Measurements from ENCODE around the gene POLR2E.

The POLR2E gene

DNA sequence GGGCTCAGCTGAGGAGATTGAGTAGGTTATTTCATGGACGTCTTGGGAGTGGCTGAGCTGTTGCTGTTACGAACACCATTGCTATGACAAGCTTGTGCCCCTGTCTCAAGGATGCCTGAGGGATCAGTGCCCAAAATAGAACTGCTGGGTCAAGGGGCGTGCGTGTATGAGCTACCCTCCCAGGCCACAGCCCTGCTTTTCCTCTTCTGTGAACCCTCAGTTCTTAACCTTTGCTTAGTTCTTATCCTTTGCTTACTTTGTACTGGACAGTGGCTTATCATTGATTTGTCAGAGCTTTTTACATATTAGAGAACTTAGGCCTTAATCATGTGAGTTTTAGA lies 19.2 kb downstream of the POLR2E start:
- no peak for DNase-seq

DNA sequence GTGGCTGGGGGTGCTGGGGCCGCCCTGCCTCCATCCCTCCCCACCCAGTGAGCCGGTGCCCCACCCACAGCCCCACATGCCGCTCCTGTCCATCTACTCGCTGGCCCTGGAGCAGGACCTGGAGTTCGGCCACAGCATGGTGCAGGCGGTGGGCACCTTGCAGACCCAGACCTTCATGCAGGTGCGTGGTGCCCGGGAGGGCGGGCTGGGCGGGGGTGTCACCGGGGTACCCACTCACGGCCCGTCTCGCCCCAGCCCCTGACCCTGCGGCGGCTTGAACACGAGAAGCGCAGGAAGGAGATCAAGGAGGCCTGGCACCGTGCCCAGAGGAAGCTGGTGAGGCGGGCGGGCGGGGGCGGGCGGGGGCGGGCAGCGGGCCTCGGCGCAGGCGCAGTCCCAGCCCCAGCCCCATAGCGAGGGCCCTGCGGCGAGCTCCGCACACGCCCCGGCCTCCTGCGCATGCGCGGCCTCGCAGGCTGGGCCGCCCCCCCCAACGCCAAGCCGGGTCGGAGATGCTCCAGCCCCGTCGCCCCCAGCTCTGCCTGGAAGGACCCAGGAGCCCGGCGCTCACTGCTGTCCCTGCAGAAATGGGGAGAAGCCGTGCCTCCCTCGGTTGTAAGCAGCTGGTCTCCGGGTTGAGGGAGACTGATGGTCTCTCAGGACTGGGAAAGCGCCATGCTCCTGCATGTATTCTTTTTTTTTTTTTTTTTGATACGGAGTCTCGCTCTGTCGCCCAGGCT lies 20.5 kb downstream of the POLR2E start:
- no peak for DNase-seq

DNA sequence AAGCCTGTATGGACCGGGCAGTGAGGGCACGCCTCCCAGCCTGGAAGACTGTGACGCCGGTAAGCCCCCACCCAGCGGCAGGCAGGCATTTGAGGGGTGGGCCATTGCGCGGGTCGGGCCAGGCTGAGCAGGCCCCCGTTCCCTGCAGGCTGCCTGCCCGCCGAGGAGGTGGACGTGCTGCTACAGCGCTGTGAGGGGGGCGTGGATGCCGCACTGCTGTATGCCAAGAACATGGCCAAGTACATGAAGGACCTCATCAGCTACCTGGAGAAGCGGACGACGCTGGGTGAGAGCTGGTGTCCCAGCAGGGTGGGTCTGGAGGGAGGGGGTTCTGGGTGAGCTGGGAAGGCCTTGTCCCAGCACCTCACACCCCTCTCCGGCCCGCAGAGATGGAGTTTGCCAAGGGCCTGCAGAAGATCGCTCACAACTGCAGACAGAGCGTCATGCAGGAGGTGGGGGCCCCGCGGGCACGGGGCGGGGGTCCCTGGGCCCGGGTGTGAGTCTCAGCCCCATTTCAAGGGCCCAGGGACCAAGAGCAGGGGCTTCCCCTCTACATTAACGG lies 21.1 kb downstream of the POLR2E start:
- DNase-seq, result no peak

DNA sequence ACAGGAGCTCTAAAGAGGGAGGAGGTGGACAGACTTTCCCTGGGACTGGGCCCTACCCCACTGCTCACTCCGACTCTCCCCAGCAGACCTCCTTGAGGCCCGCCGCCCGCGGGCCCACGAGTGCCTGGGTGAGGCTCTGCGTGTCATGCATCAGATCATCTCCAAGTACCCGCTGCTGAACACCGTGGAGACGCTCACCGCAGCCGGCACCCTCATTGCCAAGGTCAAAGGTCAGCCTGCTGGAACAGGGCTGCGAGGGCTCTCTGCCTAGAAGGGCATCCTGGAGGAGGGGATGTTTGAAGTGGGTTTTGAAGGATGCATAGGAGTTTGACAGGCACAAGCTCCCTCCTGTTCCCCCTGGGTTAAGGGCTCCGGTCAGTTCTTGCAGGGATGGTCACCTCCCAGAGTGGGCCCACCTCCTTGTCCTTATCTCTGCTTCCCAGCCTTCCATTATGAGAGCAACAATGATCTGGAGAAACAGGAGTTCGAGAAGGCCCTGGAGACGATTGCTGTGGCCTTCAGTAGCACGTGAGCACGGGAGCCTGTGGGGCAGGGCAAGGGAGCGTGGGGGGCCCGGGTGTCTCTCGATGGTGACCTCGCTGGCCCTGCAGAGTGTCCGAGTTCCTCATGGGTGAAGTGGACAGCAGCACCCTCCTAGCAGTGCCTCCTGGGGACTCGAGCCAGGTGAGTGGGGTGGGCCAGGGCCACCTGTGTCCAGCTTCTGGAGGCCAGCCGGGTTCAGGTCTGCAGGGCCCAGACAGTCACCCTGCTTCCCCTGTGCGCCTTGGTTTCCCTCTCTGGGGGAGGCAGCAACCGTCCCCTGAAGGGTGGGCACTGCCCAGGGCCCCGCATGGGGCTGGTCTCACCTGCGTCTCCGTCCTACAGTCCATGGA lies 21.9 kb downstream of the POLR2E start:
- DNase-seq, result no peak

GRCh38 chr19:1072371-1073015 lies 22.7 kb downstream of the POLR2E start:
- DNase-seq, result no peak

- DNase-seq, result no peak
Measured at GRCh38 chr19:1070931-1071791, 24.0 kb downstream of the POLR2E start.

DNA sequence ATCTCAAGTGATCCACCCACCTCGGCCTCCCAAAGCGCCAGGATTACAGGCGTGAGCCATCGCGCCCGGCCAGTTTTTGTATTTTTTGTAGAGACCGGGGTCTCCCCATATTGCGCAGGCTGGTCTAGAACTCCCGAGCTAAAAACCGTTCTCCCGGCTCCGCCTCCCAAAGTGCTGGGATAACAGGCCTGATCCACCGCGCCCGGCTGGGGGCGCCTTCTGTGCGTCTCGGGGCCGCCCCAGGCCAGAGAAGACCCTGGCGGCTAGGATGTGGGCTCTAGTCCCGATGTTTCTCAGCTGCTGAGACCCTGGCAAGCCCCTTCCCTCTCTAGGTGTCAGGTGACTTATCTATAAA lies 24.6 kb downstream of the POLR2E start:
- DNase-seq, result no peak

- no peak for DNase-seq
Measured at GRCh38 chr19:1069009-1069779, 26.0 kb downstream of the POLR2E start.

DNA sequence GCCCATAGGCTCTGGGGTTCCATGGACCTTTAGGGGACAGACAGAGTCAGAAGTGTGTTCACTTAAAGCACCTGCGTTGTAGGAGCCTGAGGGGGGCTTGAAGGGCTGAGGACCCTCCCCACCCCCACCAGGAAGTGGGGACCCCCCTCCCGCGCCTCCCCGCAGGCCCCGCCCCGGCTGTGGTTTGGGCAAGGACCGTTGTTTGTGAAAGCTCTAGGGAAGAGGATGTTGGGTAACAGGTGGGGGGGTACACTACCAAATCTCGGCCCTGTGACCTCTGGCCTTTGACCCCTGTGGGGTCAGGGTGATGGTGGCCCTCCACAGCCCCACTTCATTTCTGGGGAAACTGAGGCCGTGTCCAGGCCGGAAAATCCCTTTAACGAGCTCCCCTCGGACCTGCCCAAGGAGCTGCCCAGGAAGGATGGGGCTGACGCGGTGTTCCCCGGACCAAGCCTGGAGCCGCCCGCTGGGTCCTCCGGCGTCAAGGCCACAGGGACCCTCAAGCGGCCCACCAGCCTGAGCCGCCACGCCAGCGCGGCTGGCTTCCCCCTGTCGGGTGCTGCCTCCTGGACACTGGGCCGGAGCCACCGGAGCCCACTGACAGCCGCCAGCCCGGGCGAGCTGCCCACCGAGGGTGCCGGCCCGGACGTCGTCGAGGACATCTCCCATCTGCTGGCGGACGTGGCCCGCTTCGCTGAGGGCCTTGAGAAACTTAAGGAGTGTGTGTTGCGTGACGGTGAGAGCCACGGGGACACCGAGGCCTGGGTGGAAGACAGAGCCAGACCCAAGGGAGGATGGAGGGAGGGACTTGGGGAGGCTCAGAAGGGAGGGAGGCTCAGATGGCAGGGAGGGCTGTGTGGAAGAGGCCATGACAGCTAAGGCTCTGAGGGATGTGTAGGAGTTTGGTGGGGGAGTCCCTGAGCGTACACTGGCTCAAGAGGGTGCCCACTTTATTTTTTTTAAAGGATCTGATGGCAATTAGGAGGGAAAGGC lies 26.9 kb downstream of the POLR2E start:
- no peak for DNase-seq

DNA sequence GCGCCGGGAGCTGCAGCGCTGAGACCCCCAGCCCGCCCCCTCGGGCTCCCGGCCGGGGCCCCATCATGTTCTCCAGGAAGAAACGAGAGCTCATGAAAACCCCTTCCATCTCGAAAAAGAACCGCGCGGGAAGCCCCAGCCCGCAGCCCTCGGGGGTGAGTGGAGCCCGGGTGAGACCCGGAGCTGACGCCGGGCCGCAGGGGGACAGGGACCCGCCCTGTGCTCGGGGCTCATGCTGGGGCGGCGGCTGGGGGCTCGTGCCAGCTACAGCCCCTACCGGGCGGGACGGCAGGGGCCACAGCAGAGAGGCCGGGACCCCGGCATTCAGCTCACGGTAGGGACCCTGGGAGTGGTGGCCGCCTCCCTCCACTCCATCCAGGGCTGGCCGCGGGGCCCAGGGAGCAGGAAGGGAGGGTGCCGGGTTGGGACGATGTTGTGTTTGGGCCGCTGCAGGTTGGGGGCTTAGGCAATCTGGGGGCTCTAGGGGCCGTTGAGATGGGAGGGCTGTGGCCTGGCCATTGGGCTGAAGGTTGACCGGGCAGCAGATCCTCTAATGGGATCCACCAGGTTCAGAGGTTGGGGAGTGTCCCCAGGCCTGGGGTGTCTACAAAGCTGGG lies 27.7 kb downstream of the POLR2E start:
- DNase-seq, result no peak

DNA sequence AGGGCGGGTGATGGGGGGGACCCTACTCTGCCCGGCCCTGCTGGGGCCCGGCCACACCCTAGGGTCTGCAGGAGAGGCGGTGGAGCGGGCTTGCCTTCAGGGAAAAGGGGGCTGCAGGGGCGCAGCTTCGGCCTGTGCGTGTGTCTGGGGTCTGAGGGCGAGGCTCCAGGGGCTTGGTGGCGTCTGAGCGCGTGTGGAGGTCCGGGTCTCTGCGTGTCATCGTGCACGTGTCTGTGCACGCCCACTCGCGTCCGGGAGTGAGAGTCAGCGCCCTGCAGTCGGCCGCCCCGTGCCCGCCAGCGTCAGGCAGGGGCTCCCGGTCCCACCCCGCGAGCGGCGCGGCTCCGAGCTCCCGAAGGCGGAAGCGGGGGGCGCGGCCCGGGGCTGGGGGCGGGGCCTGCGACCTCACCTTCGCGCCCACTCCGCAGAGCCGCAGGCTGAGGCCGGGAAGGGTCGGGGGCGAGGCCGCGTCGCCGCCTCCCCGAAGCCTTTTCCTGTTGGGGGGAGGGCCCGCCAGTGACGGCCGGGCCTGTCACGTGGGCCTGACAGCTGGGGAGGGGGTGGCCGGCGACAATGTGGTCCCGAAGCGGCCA lies 28.3 kb downstream of the POLR2E start, which contains the start of gene ARHGAP45:
TSS of gene ARHGAP45 (plus strand) at position 420 of the 593 bp plus-strand sequence. CDS start 239 bp downstream, outside the sequence.
- DNase-seq, result no peak

GRCh38 chr19:1066251-1066747 lies 28.9 kb downstream of the POLR2E start:
- no peak for DNase-seq

- DNase-seq, result no peak
Measured at GRCh38 chr19:1065606-1066109, 29.5 kb downstream of the POLR2E start.

DNA sequence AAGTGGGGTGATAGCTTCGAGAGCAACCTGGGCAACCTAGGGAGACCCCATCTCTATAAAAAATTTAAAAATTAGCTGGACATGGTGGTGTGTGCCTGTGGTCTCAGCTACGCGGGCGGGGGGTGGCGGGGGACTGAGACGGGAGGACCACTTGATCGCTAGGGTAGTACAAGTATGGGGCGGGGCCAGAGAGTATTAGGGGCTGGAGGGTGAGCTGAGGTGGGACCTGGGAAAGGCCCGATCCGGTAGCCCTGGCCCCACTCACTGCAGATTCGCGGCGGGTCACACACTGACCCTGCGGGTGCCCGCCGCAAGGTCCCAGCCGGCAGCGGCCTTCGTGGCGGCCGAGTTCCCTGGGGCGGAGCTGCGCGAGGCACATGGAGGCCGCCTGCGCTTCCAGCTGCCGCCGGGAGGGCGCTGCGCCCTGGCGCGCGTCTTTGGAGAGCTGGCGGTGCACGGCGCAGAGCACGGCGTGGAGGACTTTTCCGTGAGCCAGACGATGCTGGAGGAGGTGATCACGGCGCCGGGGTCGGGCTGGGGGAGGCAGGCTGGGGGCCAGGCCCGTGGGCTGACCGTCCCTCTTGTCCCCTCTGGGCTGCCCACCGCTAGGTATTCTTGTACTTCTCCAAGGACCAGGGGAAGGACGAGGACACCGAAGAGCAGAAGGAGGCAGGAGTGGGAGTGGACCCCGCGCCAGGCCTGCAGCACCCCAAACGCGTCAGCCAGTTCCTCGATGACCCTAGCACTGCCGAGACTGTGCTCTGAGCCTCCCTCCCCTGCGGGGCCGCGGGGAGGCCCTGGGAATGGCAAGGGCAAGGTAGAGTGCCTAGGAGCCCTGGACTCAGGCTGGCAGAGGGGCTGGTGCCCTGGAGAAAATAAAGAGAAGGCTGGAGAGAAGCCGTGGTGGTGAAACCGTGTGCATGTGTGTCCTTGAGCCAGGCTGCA lies 30.2 kb downstream of the POLR2E start:
- DNase-seq, result peak; percentile 73

GRCh38 chr19:1063909-1064660 lies 31.1 kb downstream of the POLR2E start:
- no peak for DNase-seq

GRCh38 chr19:1063030-1063908 lies 31.9 kb downstream of the POLR2E start:
- no peak for DNase-seq

Data from right forelimb (tissue), 1 donor.